ENCODE measurements around the gene UBE3D. TPM values are rescaled to one million over a fixed set of nuclear protein-coding genes. Genes with fewer than 3 reads are reported as not detected.

Gene UBE3D
- total RNA-seq, 1 experiment from 2014 or later: 14.0 TPM

DNA sequence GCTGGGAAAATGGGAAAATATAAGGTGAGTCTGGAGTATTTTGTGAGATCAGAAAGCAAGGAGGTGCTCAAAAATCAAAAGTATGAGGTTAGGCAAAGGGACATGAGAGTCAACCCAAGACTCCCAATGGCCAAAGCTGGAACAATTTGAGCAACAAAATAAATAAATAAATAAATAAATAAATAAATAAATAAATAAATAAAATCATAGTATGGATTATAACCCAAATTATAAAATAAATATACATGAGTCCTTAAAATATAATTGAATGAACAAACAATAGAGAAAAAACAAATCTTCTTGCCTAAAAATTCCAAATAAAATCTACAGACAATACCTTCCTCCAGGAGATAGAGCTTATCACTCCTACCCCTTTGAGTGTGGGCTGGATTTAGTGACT lies 69.5 kb downstream of the UBE3D start:
- DNase-seq (ENCODE audit: low spot score) (no peak), ATAC-seq (no peak)
- H3K4me1 Mint-ChIP-seq: no peaks in the 10 kb centered on the region
- peaks cover 11% of the 10 kb centered on the region for H3K36me3 Mint-ChIP-seq
- ChIA-PET POLR2A (no interaction called here), CTCF (no interaction called here)
- H3K4me3 Mint-ChIP-seq: no peak overlapping the region
- no peaks in the 10 kb centered on the region for H3K27me3 Mint-ChIP-seq (ENCODE audit: low read depth)
- H3K27ac Mint-ChIP-seq: no peak overlapping the region
- no peaks in the 10 kb centered on the region; the same call in 1 of the 2 replicates for H3K9me3 Mint-ChIP-seq
- no peak for TF ChIP-seq ZNF425 (CRISPR knock-in tag; conservative IDR thresholded peaks at IDR 0.05)
- no peak for TF ChIP-seq JAZF1 (CRISPR knock-in tag; IDR thresholded peaks at IDR 0.05)
- TF ChIP-seq, protein P1, sequence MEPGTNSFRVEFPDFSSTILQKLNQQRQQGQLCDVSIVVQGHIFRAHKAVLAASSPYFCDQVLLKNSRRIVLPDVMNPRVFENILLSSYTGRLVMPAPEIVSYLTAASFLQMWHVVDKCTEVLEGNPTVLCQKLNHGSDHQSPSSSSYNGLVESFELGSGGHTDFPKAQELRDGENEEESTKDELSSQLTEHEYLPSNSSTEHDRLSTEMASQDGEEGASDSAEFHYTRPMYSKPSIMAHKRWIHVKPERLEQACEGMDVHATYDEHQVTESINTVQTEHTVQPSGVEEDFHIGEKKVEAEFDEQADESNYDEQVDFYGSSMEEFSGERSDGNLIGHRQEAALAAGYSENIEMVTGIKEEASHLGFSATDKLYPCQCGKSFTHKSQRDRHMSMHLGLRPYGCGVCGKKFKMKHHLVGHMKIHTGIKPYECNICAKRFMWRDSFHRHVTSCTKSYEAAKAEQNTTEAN (CRISPR knock-in tag; IDR thresholded peaks at IDR 0.05): no peak

DNA sequence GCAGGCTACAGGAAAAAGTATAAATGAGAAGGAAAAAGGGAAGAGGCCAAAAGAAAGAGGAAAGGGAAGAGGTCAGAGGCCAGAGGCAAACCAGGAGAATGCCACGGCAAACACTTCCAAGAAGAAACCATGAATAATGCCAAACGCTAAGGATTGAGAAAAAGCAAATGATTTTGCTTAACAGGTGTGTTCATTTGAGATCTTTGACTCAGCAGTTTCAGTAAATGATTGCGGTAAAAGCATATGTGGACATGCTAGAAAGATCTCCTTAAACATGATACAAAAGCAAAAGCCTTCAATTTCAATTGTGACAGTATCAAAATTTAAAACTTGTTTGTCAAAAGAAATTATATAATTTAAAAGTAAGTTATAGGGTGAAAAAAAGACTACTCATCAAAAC lies 70.6 kb downstream of the UBE3D start:
- Mint-ChIP-seq H3K4me1 (no peaks in the 10 kb centered on the region), H3K36me3 (peaks cover 11% of the 10 kb centered on the region), H3K27me3 (ENCODE audit: low read depth) (no peaks in the 10 kb centered on the region), H3K27ac (no peak overlapping the region), H3K9me3 (no peaks in the 10 kb centered on the region; the same call in 1 of the 2 replicates), H3K4me3 (no peak overlapping the region)
- POLR2A ChIA-PET: no interaction called here
- no peak for DNase-seq (ENCODE audit: low spot score)
- ATAC-seq: no peak
- TF ChIP-seq, protein P2, sequence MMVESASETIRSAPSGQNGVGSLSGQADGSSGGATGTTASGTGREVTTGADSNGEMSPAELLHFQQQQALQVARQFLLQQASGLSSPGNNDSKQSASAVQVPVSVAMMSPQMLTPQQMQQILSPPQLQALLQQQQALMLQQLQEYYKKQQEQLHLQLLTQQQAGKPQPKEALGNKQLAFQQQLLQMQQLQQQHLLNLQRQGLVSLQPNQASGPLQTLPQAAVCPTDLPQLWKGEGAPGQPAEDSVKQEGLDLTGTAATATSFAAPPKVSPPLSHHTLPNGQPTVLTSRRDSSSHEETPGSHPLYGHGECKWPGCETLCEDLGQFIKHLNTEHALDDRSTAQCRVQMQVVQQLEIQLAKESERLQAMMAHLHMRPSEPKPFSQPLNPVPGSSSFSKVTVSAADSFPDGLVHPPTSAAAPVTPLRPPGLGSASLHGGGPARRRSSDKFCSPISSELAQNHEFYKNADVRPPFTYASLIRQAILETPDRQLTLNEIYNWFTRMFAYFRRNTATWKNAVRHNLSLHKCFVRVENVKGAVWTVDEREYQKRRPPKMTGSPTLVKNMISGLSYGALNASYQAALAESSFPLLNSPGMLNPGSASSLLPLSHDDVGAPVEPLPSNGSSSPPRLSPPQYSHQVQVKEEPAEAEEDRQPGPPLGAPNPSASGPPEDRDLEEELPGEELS (CRISPR knock-in tag; IDR thresholded peaks at IDR 0.05): no peak
- CTCF ChIA-PET: no interaction called here

DNA sequence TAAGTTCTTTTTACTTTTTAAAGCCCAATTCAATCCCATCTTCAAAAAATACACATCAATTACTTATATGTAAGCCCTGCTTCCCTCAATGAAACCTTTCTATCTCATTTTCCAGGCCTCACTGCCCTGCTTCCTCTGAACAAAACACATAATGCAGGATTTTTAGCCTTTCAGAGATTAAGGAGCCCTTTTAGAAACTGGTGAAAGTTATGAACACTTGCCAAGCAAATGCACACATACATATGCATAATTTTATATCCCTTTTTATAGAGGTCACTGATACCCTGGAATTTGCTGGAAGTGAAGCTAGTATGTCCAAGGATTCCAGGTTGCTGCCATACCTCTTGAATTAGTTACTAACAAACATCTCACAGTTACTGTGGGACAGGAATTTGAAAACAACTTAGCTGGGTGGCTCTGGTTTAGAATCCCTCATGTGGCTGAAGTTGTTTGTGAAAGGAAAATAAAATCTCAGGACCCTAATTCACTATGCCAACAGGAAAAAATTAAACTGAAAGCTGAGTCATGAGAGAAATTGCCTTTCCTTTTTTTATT lies 75.8 kb downstream of the UBE3D start:
- Mint-ChIP-seq H3K9me3 (no peaks in the 10 kb centered on the region), H3K27ac (no peak overlapping the region), H3K4me1 (no peaks in the 10 kb centered on the region), H3K27me3 (ENCODE audit: low read depth) (no peaks in the 10 kb centered on the region), H3K36me3 (peaks cover 6% of the 10 kb centered on the region), H3K4me3 (no peak overlapping the region)
- DNase-seq (ENCODE audit: low spot score) (no peak), ATAC-seq (no peak)
- POLR2A ChIA-PET: no interaction called here
- CTCF ChIA-PET: no interaction called here
- TF ChIP-seq FOXK1 (CRISPR knock-in tag; IDR thresholded peaks at IDR 0.05) (no peak), GABPB1 (CRISPR knock-in tag; IDR thresholded peaks at IDR 0.05) (no peak), CTCF (IDR thresholded peaks at IDR 0.05) (no peak), NFYB (CRISPR knock-in tag; conservative IDR thresholded peaks at IDR 0.05; ENCODE audit: low read depth) (no peak), IRF2 (CRISPR knock-in tag; IDR thresholded peaks at IDR 0.05; ENCODE audit: borderline replicate concordance, low read depth) (no peak), ZNF396 (CRISPR knock-in tag; IDR thresholded peaks at IDR 0.05; ENCODE audit: borderline replicate concordance) (no peak), ZNF138 (CRISPR knock-in tag; conservative IDR thresholded peaks at IDR 0.05) (no peak), ZBTB21 (CRISPR knock-in tag; IDR thresholded peaks at IDR 0.05; ENCODE audit: borderline replicate concordance) (no peak), ATF1 (CRISPR knock-in tag; IDR thresholded peaks at IDR 0.05) (no peak), TP53 (CRISPR knock-in tag; IDR thresholded peaks at IDR 0.05) (no peak), NFE2L1 (CRISPR knock-in tag; IDR thresholded peaks at IDR 0.05) (no peak), GRHL2 (CRISPR knock-in tag; IDR thresholded peaks at IDR 0.05; ENCODE audit: insufficient replicate concordance, severe bottlenecking) (no peak), ZNF232 (CRISPR knock-in tag; IDR thresholded peaks at IDR 0.05) (no peak)
- TF ChIP-seq, protein P3, sequence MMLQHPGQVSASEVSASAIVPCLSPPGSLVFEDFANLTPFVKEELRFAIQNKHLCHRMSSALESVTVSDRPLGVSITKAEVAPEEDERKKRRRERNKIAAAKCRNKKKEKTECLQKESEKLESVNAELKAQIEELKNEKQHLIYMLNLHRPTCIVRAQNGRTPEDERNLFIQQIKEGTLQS (CRISPR knock-in tag; conservative IDR thresholded peaks at IDR 0.05): no peak
- TF ChIP-seq, protein P4, sequence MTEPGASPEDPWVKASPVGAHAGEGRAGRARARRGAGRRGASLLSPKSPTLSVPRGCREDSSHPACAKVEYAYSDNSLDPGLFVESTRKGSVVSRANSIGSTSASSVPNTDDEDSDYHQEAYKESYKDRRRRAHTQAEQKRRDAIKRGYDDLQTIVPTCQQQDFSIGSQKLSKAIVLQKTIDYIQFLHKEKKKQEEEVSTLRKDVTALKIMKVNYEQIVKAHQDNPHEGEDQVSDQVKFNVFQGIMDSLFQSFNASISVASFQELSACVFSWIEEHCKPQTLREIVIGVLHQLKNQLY (CRISPR knock-in tag; IDR thresholded peaks at IDR 0.05): no peak
- TF ChIP-seq, protein P5, sequence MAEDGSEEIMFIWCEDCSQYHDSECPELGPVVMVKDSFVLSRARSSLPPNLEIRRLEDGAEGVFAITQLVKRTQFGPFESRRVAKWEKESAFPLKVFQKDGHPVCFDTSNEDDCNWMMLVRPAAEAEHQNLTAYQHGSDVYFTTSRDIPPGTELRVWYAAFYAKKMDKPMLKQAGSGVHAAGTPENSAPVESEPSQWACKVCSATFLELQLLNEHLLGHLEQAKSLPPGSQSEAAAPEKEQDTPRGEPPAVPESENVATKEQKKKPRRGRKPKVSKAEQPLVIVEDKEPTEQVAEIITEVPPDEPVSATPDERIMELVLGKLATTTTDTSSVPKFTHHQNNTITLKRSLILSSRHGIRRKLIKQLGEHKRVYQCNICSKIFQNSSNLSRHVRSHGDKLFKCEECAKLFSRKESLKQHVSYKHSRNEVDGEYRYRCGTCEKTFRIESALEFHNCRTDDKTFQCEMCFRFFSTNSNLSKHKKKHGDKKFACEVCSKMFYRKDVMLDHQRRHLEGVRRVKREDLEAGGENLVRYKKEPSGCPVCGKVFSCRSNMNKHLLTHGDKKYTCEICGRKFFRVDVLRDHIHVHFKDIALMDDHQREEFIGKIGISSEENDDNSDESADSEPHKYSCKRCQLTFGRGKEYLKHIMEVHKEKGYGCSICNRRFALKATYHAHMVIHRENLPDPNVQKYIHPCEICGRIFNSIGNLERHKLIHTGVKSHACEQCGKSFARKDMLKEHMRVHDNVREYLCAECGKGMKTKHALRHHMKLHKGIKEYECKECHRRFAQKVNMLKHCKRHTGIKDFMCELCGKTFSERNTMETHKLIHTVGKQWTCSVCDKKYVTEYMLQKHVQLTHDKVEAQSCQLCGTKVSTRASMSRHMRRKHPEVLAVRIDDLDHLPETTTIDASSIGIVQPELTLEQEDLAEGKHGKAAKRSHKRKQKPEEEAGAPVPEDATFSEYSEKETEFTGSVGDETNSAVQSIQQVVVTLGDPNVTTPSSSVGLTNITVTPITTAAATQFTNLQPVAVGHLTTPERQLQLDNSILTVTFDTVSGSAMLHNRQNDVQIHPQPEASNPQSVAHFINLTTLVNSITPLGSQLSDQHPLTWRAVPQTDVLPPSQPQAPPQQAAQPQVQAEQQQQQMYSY (CRISPR knock-in tag; IDR thresholded peaks at IDR 0.05): no peak
